ENCODE data around the gene PFN3. TPM values are rescaled to one million over a fixed set of nuclear protein-coding genes. Genes with fewer than 3 reads are reported as not detected.

PFN3 gene
- total RNA-seq, 4 donors from 2014 or later = not detected

DNA sequence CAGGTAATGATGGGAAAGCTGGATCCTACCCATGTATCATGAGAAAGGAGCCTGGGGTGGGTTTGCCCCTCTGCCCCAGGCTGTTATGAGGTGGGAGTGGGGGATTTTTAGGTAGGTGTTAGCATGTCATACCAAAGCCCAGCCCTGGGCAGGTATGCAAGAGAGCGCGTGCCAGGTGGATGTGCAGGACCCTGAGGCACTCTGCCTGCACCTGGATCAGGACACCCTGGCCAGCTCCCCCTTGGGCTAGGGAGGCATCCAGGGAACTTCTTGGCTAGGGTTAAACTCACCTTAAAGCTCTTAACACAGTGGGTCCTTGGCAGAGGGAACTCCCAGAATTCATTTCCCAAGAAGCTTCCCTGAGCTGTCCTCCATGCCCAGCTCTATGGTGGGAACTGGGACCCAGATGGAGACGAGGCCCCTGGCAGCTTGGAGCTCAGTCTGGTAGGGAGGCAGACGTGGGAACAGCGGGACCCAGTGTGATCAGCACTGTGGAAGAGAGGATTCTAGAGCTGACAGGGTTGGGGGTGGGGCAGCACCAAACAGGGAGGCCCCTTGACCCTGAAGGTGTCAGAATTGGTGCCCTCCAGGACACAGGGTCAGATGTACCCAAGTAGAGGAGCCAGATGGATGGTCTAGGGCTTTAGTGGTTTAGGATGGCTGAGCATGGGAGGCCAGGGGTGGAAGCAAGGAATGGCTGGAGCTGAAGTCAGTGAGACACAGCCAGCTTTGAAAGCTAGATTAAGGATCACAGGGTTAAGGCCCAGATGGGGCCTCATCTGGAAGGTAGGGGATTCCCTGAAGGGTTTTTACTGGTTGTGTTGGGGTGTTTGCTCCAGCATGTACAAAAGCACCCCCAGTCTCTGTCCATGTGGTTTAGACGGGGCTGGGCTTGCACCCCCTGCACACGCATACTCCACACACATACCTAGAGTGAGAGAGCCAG is 43.9 kb upstream of the PFN3 start:
- H3K9me3 ChIP-seq = no peaks in the 10 kb centered on the region
- no peaks in the 10 kb centered on the region for H3K36me3 ChIP-seq
- no peak for DNase-seq
- no peak overlapping the region for H3K27ac ChIP-seq
- TF ChIP-seq POLR2A (IDR thresholded peaks at IDR 0.05) (no peak), CTCF (IDR thresholded peaks at IDR 0.05) (no peak)
- H3K27me3 ChIP-seq = no peaks in the 10 kb centered on the region
- peaks cover 0 to 16% of the 10 kb centered on the region in 2 donors for H3K4me1 ChIP-seq
- H3K4me3 ChIP-seq = no peak overlapping the region
- intact Hi-C loops (cut with DNase I; ENCODE audit: low total_unique reads) = no loop called here

- Histone ChIP-seq H3K9me3 (no peaks in the 10 kb centered on the region), H3K4me1 (peaks cover 0 to 16% of the 10 kb centered on the region in 2 donors), H3K27me3 (no peaks in the 10 kb centered on the region), H3K27ac (no peak overlapping the region), H3K36me3 (no peaks in the 10 kb centered on the region), H3K4me3 (no peak overlapping the region)
- no peak for DNase-seq
- intact Hi-C loops (cut with DNase I; ENCODE audit: low total_unique reads) = no loop called here
- TF ChIP-seq POLR2A (IDR thresholded peaks at IDR 0.05) (no peak), CTCF (IDR thresholded peaks at IDR 0.05) (no peak)
Measured at GRCh38 chr5:177443144-177443983, 42.9 kb upstream of the PFN3 start.

GRCh38 chr5:177442066-177442826 is 41.8 kb upstream of the PFN3 start:
- Histone ChIP-seq H3K4me1 (peaks cover 0 to 12% of the 10 kb centered on the region in 2 donors), H3K27me3 (no peaks in the 10 kb centered on the region), H3K36me3 (no peaks in the 10 kb centered on the region), H3K9me3 (no peaks in the 10 kb centered on the region), H3K27ac (no peak overlapping the region), H3K4me3 (no peak overlapping the region)
- no peak for TF ChIP-seq POLR2A (IDR thresholded peaks at IDR 0.05)
- TF ChIP-seq CTCF (IDR thresholded peaks at IDR 0.05) = no peak
- DNase-seq = no peak
- intact Hi-C loops (cut with DNase I; ENCODE audit: low total_unique reads) = no loop called here

DNA sequence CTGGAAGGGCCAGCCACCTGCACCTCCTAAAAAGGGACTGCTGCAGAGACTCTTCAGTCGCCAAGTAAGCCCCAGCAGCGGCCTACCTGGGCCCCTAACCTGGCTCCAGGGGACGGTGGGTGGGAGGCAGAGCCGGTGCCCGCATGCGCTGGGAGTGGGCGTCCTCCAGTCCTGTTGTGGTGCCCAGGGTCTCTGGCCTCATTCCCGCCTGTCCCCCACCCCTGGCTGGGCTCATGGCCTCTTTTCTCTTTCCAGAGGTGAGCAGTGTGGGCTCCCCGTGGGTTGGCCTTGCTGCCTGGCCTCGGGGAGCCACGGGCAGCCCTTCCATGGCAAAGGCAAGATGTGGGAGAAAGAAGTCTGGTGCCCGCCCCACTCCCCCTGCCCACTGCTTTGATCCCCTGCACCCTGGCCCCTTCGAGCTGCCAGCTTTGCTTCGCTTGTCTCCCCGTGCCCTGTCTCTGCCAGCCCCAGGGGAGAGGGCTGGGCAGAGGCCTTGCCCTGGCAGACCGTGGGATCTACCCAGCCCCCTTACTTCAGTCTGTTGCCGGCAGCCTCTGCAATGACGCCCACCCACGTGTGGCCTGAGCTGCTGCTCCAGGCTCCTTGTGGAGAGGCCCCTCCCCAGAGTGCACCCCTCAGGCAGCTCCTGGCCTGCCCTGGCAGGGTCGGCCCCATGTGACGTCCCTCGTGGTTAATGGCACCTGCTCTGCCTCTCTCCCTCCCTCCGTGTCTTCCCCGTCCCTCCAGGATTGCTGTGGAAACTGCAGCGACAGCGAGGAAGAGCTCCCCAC is 40.7 kb upstream of the PFN3 start:
- Histone ChIP-seq H3K9me3 (no peaks in the 10 kb centered on the region), H3K4me1 (peaks cover 0 to 4% of the 10 kb centered on the region in 2 donors), H3K36me3 (no peaks in the 10 kb centered on the region), H3K27ac (no peak overlapping the region), H3K4me3 (no peak overlapping the region), H3K27me3 (no peaks in the 10 kb centered on the region)
- no peak for TF ChIP-seq POLR2A (IDR thresholded peaks at IDR 0.05)
- TF ChIP-seq CTCF (IDR thresholded peaks at IDR 0.05) = no peak
- intact Hi-C loops (cut with DNase I; ENCODE audit: low total_unique reads) = no loop called here
- no peak for DNase-seq
